Kidney (tissue), 14 donors: Measurements from ENCODE around the gene FOXB1. TPM values are rescaled to one million over a fixed set of nuclear protein-coding genes. Genes with fewer than 3 reads are reported as not detected.

Source experiments
- DNase-seq, 5 donors: peaks; one replicate each; pipeline ENCODE4 v3.0.0-alpha.2; 2013 to 2020
- FAIRE-seq: peaks from 2 replicates; lab custom pipeline; 2012; peaks lifted over from hg19 to GRCh38; lab: Jason Lieb, UNC
- H3K27ac ChIP-seq, 2 donors: one replicate each; pipeline ENCODE4 v1.7.0; 2013; ENCODE audit warnings: low read depth in 2 of 2, low read length in 2 of 2, inconsistent platforms in 1 of 2
- H3K27me3 ChIP-seq: one replicate; pipeline ENCODE4 v1.7.1; 2013; ENCODE audit warnings: low read length, inconsistent platforms; ENCODE audit not compliant: control insufficient read depth, insufficient read depth
- H3K36me3 ChIP-seq, 3 donors: one replicate each; pipeline versions ENCODE4 v1.7.0 to v1.7.1; 2013; ENCODE audit warnings: low read length in 3 of 3, control low read depth in 1 of 3, inconsistent platforms in 1 of 3; ENCODE audit not compliant: insufficient read depth in 3 of 3, control insufficient read depth in 2 of 3
- H3K4me1 ChIP-seq, 3 donors: one replicate each; pipeline versions ENCODE4 v1.7.0 to v1.7.1; 2013; ENCODE audit warnings: low read length in 3 of 3, inconsistent platforms in 1 of 3, low read depth in 1 of 3; ENCODE audit not compliant: control insufficient read depth in 2 of 3, insufficient read depth in 2 of 3
- H3K4me3 ChIP-seq, 3 donors: one replicate each; pipeline versions ENCODE4 v1.7.0 to v1.8.1; 2013; ENCODE audit warnings: low read length in 3 of 3, control low read depth in 1 of 3, inconsistent platforms in 1 of 3
- H3K9ac ChIP-seq, 3 donors: one replicate each; pipeline versions ENCODE4 v1.7.0 to v1.7.1; 2013; ENCODE audit warnings: low read length in 3 of 3, control low read depth in 1 of 3, inconsistent platforms in 1 of 3
- H3K9me3 ChIP-seq, 3 donors: one replicate each; pipeline versions ENCODE4 v1.7.0 to v1.7.1; 2013; ENCODE audit warnings: low read length in 3 of 3, control low read depth in 1 of 3, inconsistent platforms in 1 of 3; ENCODE audit not compliant: control insufficient read depth in 2 of 3, insufficient read depth in 1 of 3
- intact Hi-C: fragments of 100-400 bp; cut with DNase I; formaldehyde crosslinking; loops from one replicate; pipeline ENCODE4 v1.11.1; 2022
- polyA plus RNA-seq: library from polyadenylated mRNA; stranded (reverse); fragments of 350-450 nt; fragmentation: Illumina TruSeq; extraction: RNeasy Lipid Tissue Mini Kit (QIAGEN cat#74804); gene quantifications from one replicate; pipeline ENCODE4 v1.2.3, GENCODE V29; 2014; ENCODE audit warnings: low read depth, low replicate concordance; ENCODE audit not compliant: insufficient read depth
- total RNA-seq: library from RNA; stranded (reverse); fragmentation: NEBNext Ultra II Directional; extraction: Animal tissue kit (Norgen Biotek cat#: 25700); gene quantifications from one replicate; pipeline ENCODE4 v1.2.1, GENCODE V29; 2021
- TF ChIP-seq, protein P1 (sequence below): IDR thresholded peaks from 3 replicates; pipeline ENCODE4 v1.5.1; 2012; ENCODE audit warnings: mild to moderate bottlenecking, moderate library complexity, borderline replicate concordance; ENCODE audit not compliant: insufficient read depth; ENCODE audit errors: extremely low read depth
- donor health status: control.
- donor health status: control.
- donor health status: control.
- donor health status: control.
- donor health status: control.
- donor health status: DM: yes; HTN: yes; CAD: no.
- donor health status: Normal renal cell carcinoma (clear cell type).

The FOXB1 gene
- total and polyA plus RNA-seq, 2 donors from 2014 or later: not detected

DNA sequence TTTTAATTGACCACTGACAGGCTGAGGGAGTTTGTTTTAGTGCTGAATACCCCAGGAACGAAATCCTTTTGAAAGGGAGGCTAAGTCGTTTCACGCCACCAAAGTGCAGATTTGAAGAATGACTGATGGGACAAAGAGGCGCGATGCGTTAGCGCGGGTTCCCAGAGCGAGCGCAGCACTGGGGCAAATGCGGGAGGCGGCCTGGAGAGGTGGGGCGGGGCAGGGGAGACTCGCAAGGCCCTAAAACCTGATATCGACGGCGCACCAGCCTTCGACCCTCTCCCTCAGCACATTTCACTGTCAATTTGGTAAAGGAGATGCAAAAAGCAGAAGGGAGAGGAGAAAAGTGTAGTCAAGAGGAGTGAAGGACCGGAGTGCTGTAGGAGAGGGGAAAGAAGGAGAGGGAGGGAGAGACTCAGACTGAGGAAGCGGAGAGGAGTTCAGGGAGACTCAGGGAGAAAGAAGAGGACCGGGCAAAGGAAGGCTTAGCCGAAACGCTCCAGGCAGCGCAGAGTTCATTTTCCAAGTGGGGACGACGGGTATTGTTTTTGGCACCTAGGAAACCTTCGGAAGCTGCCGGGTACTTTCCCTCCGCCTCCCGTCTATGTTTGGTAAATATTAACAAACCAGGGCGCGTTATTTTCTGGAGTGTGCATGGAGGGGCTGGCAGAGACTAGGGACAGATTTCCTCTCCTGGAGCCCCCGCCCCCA, 3.8 kb upstream of the FOXB1 start:
- TF ChIP-seq, protein P1, sequence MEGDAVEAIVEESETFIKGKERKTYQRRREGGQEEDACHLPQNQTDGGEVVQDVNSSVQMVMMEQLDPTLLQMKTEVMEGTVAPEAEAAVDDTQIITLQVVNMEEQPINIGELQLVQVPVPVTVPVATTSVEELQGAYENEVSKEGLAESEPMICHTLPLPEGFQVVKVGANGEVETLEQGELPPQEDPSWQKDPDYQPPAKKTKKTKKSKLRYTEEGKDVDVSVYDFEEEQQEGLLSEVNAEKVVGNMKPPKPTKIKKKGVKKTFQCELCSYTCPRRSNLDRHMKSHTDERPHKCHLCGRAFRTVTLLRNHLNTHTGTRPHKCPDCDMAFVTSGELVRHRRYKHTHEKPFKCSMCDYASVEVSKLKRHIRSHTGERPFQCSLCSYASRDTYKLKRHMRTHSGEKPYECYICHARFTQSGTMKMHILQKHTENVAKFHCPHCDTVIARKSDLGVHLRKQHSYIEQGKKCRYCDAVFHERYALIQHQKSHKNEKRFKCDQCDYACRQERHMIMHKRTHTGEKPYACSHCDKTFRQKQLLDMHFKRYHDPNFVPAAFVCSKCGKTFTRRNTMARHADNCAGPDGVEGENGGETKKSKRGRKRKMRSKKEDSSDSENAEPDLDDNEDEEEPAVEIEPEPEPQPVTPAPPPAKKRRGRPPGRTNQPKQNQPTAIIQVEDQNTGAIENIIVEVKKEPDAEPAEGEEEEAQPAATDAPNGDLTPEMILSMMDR: no peak
- Histone ChIP-seq H3K4me3 (no peak overlapping the region), H3K27me3 (peaks cover 77% of the 10 kb centered on the region), H3K9ac (no peak overlapping the region), H3K36me3 (no peaks in the 10 kb centered on the region), H3K4me1 (peaks cover 0 to 5% (median 3%) of the 10 kb centered on the region in 3 donors), H3K9me3 (no peaks in the 10 kb centered on the region), H3K27ac (no peak overlapping the region)
- no peak for FAIRE-seq
- peak in 3 of 5 donors; percentile 50 to 62 (median 59) for DNase-seq
- intact Hi-C loops: no loop called here

DNA sequence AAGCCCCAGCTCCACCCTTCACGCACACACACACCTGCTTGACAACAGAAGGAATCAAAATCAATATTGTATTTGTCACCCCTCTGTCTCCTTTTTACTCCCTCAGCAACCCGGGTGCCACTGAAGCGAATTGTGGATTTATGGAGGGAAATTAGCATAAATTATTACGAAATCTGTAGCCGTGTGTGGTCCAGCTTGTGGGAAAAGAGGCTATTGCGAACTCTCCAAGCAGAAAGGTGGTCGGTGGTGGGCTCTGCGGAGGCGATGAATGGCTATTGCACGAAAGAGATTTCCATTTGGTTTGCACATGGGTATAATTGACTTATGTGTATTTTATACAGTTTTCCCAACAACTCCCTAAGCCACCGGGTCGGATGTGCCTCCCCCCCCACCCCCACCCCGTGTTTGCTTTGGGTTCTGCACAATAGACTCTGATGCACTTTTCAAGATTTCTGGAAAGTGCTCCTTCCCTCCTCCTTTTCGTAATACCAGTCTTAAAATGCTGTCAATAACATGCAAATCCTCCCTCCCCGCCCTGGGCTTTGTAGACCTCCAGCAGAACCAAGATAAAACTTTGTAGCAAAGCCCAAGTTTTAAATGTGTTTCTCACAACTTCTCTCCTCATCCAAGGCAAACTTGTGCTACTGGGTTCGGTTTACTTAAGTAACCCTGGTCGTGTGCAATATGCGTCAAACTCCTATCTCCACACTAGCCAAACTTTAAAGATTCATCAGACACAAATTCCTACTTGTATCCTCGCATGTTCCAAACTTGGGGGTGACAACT, 3.1 kb upstream of the FOXB1 start:
- DNase-seq (peak in 2 of 5 donors; percentile 12 to 42), FAIRE-seq (no peak)
- Histone ChIP-seq H3K9me3 (no peaks in the 10 kb centered on the region), H3K4me1 (peaks cover 0 to 13% (median 3%) of the 10 kb centered on the region in 3 donors), H3K4me3 (no peak overlapping the region), H3K27ac (no peak overlapping the region), H3K27me3 (peaks cover 70% of the 10 kb centered on the region), H3K36me3 (no peaks in the 10 kb centered on the region), H3K9ac (no peak overlapping the region)
- TF ChIP-seq, protein P1: no peak
- intact Hi-C loops: no loop called here

DNA sequence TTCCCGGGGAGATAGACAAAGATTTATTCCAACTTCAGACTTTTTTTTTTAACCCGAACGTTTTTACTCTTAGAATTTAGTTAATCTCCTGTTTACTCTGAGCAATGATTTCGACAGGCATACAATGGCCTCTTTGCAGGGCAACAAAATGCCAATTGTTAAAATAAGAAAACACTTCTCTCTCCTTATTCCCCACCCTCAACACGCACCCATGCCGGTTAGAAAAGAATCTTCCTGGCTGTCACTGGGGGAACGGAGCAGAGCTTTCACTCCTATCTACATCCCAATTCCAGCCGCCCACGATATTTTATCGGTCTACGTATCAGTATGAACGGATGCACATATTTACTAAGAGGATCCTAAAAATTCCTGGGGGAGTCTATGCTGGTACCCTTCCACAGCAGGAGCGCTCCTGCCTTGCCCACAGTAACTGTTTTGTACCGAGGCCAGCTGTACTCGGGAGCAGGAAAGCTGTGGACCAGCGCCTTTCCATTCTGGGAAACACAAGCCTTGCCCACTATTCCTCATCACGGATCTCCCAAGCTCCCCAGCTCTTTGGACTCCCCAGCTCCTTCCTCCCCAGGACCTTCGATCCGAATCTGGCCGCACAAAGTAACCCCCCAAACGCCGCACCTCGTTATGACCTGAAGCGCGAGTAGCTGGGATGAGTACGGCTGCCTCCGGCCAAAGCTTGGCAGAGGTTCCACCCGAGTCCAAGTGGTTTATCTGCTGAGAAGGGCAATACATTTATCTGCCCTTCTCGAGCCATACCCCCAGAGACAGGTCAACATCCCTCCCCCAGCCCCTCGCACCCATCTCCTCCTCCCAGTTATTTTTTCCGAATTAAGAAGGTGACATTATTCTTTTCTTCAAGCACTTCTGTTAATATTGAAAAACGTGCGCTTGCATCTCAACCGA, 2.2 kb upstream of the FOXB1 start:
- peak in 3 of 5 donors; percentile 35 to 48 (median 40) for DNase-seq
- TF ChIP-seq, protein P1: no peak
- Histone ChIP-seq H3K27me3 (peaks cover 71% of the 10 kb centered on the region), H3K4me1 (peaks cover 0 to 14% (median 3%) of the 10 kb centered on the region in 3 donors), H3K4me3 (no peak overlapping the region), H3K27ac (no peak overlapping the region), H3K9ac (no peak overlapping the region), H3K9me3 (no peaks in the 10 kb centered on the region), H3K36me3 (no peaks in the 10 kb centered on the region)
- FAIRE-seq: no peak
- intact Hi-C loops: no loop called here
